Vein endothelial cell (primary cell): ENCODE measurements around the gene LMAN1. TPM values are rescaled to one million over a fixed set of nuclear protein-coding genes. Genes with fewer than 3 reads are reported as not detected.

ENCODE experiments used
- total RNA-seq: library from RNA; depleted of rRNA; stranded (reverse); fragments of >200 nt; gene quantifications from 2 replicates; pipeline ENCODE4 v1.2.3, GENCODE V29; 2012

LMAN1 gene
- total RNA-seq, result 142 and 185 TPM in 2 replicates

DNA sequence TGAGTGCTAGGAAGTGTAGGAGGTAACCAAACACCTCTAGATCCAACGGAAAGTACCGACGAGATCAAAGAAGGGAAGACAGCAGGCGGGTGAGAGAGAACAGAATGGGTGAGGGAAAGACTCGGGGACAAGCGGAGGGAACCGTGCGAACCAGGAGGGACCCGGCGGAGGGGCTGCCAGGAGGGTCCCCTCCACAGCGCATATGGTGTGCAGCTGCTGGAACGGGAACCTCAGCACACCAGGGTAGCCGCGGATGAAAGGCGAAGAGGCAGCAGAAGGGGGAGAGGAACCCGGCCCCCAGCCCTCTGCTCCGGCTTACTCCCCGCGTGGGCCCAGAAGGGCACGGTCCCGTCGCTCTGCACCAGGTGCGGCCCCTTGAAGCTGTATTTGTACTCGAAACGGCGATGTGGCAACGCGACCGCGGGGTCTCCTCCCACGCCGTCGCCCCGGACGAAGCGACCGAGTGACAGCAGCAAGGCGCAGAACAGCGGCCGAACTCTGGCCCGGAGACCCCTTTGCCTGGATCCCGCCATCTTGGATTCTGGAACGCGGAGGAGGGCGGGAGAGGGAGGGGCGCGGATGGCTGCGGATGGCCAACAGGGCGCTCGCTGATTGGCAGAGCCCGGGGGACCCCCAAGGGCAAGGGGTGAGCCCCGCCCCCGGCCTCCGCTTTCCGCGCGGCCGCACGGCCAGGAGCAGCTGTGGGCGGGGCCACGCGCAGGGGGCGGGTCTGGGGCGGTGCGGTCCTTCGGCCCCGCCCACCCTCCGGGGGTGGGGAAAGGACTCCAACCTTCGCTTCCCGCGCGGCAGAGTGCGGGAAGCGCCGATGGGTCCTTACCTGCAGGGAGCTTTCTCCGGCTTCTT, at the start of gene LMAN1:
Gene LMAN1, minus strand, starts transcription at position 554 of the 864 bp plus-strand sequence. Its CDS starts 21 bp downstream, at position 533.

GRCh38 chr18:59318460-59319050, 40.5 kb downstream of the LMAN1 start, which contains the start of gene CPLX4:
CPLX4 (minus strand) TSS chr18:59318649; CDS start chr18:59318462, 187 bp downstream.

Other genes starting within 250 kb of the LMAN1 start
- gene SEC11C, start 219.4 kb downstream of the LMAN1 start, total RNA-seq, result 15.6 and 21.6 TPM in 2 replicates
- gene GRP, start 139.1 kb downstream of the LMAN1 start, total RNA-seq, result not detected in 2 replicates
- not detected in 2 replicates for gene RAX, start 85.8 kb downstream of the LMAN1 start, total RNA-seq
- not detected in 2 replicates for gene CPLX4, start 40.6 kb downstream of the LMAN1 start, total RNA-seq